Endothelial cell of umbilical vein (primary cell): ENCODE measurements around the gene DNASE1L1. TPM values are rescaled to one million over a fixed set of nuclear protein-coding genes. Genes with fewer than 3 reads are reported as not detected.
A peak's percentile ranks its signal among the peaks of the same experiment; 100 is the strongest.

Experiments
- BruUV-seq: library from RNA; stranded (reverse); fragments of 400-500 nt; replicated peaks from 2 replicates; lab custom pipeline; 2021; lab: Mats Ljungman, UMichigan
- CTCF ChIA-PET: fragments of 300-600, 350-600 bp; sonication (Branson Sonifier 250); formaldehyde crosslinking; loops from one replicate; lab custom pipeline; 2021; ENCODE audit warnings: antibody characterized with exemption, inconsistent platforms; lab: Charles Lee
- POLR2A ChIA-PET: fragments of 300-600, 350-600 bp; sonication (Branson Sonifier 250); formaldehyde crosslinking; loops from one replicate; lab custom pipeline; 2021; ENCODE audit warnings: antibody characterized with exemption, inconsistent platforms; lab: Charles Lee
- DNase-seq: peaks from one replicate; pipeline ENCODE4 v3.0.0-alpha.2; 2011; ENCODE audit warnings: low read depth, low spot score
- FAIRE-seq: peaks from 2 replicates; lab custom pipeline; 2011; peaks lifted over from hg19 to GRCh38; lab: Jason Lieb, UNC
- H2AFZ ChIP-seq: 2 replicates; pipeline ENCODE4 v1.6.0; 2012; ENCODE audit warnings: low read depth, low read length, control low read depth, inconsistent platforms
- H3K27ac ChIP-seq: 2 replicates; pipeline ENCODE4 v1.5.1; 2011; ENCODE audit warnings: low read depth, mild to moderate bottlenecking, control low read depth, low read length, moderate library complexity; ENCODE audit not compliant: insufficient read depth
- H3K27me3 ChIP-seq, 2 experiments: 2 replicates each; pipeline versions ENCODE4 v1.6.0 to v1.6.1; 2011; ENCODE audit warnings: low read length in 2 of 2, mixed read lengths in 1 of 2; ENCODE audit not compliant: control insufficient read depth in 2 of 2, insufficient read depth in 2 of 2
- H3K36me3 ChIP-seq, 2 experiments: 2 replicates in 1 of 2; 3 replicates in 1 of 2; pipeline ENCODE4 v1.5.1; 2011; ENCODE audit warnings: low read length in 2 of 2, mild to moderate bottlenecking in 1 of 2, moderate library complexity in 1 of 2; ENCODE audit not compliant: control insufficient read depth in 2 of 2, insufficient read depth in 2 of 2; ENCODE audit errors: extremely low read depth in 1 of 2
- H3K4me1 ChIP-seq: 3 replicates; pipeline ENCODE4 v1.5.1; 2011; ENCODE audit warnings: mild to moderate bottlenecking, low read length; ENCODE audit not compliant: control insufficient read depth, insufficient read depth; ENCODE audit errors: extremely low read depth
- H3K4me2 ChIP-seq: 2 replicates; pipeline ENCODE4 v1.6.1; 2011; ENCODE audit warnings: low read length, control low read depth, mixed read lengths; ENCODE audit not compliant: insufficient read depth
- H3K4me3 ChIP-seq, 3 experiments: fragments of 200-600 bp in 1 of 3; sonication (generic), shearing (Covaris generic) in 1 of 3; replicated peaks in 1 of 3; 2 replicates each; pipeline ENCODE4 v1.5.1; 2011 to 2016; ENCODE audit warnings: control low read depth in 3 of 3, low read length in 3 of 3, mild to moderate bottlenecking in 2 of 3, inconsistent platforms in 1 of 3, low read depth in 1 of 3, moderate library complexity in 1 of 3; ENCODE audit not compliant: insufficient read depth in 1 of 3
- H3K79me2 ChIP-seq: 2 replicates; pipeline ENCODE4 v1.6.0; 2012; ENCODE audit warnings: low read length, inconsistent platforms; ENCODE audit not compliant: control insufficient read depth, insufficient read depth
- H3K9ac ChIP-seq: replicated peaks from 2 replicates; pipeline ENCODE3; 2011; ENCODE audit warnings: low read length, control low read depth; ENCODE audit not compliant: insufficient read depth; ENCODE audit errors: extremely low read depth
- H3K9me1 ChIP-seq: replicated peaks from 3 replicates; pipeline ENCODE4 v1.6.0; 2011; ENCODE audit warnings: mild to moderate bottlenecking, low read length; ENCODE audit not compliant: control insufficient read depth, insufficient read depth; ENCODE audit errors: extremely low read depth
- H3K9me3 ChIP-seq: replicated peaks from 2 replicates; pipeline ENCODE4 v1.5.1; 2012; ENCODE audit warnings: low read length, inconsistent platforms; ENCODE audit not compliant: control insufficient read depth, insufficient read depth
- H4K20me1 ChIP-seq: replicated peaks from 2 replicates; pipeline ENCODE3; 2011; ENCODE audit warnings: mild to moderate bottlenecking, low read length; ENCODE audit not compliant: control insufficient read depth, insufficient read depth; ENCODE audit errors: extremely low read depth
- GATA2 ChIP-seq: IDR thresholded peaks from 2 replicates; pipeline ENCODE4 v1.7.0; 2011; ENCODE audit warnings: low read depth, mild to moderate bottlenecking, moderate library complexity, mixed read lengths, low read length; ENCODE audit not compliant: insufficient read length, insufficient read depth
- MYC ChIP-seq: IDR thresholded peaks from one replicate; pipeline ENCODE4 v1.6.1; 2011; ENCODE audit warnings: mild to moderate bottlenecking, low read depth, low read length
- POLR2A ChIP-seq: IDR thresholded peaks from 2 replicates; pipeline ENCODE4 v1.6.1; 2012; ENCODE audit warnings: low read depth, mild to moderate bottlenecking, control low read depth, low read length
- POLR2AphosphoS5 ChIP-seq: IDR thresholded peaks from 2 replicates; pipeline ENCODE4 v1.6.1; 2012; ENCODE audit warnings: low read depth, mild to moderate bottlenecking, control low read depth, low read length, moderate library complexity; ENCODE audit not compliant: insufficient read depth
- dilution Hi-C: fragments of 300-500 bp; cut with MboI; formaldehyde crosslinking; loops from one replicate; pipeline ENCODE4 v1.15.0; 2019; ENCODE audit warnings: low sequenced_read_pairs; ENCODE audit not compliant: extremely low pct_ligation_motif_present
- intact Hi-C: fragments of 100-400 bp; cut with micrococcal nuclease; formaldehyde crosslinking; loops from one replicate; pipeline ENCODE4 v1.10.0; 2022
- polyA plus RNA-seq, 4 experiments: library from polyadenylated mRNA; depleted of rRNA in 3 of 4; stranded (reverse) in 3 of 4; unstranded in 1 of 4; fragments of >200 nt; gene quantifications; 2 replicates each; pipeline versions ENCODE4 v1.2.1 to v1.2.3, GENCODE V29; 2011 to 2012; ENCODE audit warnings: missing spikeins in 1 of 4
- total RNA-seq: library from RNA; stranded (reverse); gene quantifications from 2 replicates; pipeline ENCODE4 v1.2.3, GENCODE V29; 2021
- TF ChIP-seq, protein P1 (sequence below), 2 donors: IDR thresholded peaks; 1 replicate in 1 of 2; 2 replicates in 1 of 2; pipeline ENCODE4 v1.5.1; 2011; ENCODE audit warnings: low read length in 2 of 2, mild to moderate bottlenecking in 2 of 2, moderate library complexity in 2 of 2, control low read depth in 1 of 2, inconsistent platforms in 1 of 2, low read depth in 1 of 2; ENCODE audit not compliant: insufficient read depth in 1 of 2; ENCODE audit errors: extremely low read depth in 1 of 2

DNASE1L1 gene
- total and polyA plus RNA-seq, 2 donors (not counting 3 experiments of a cell fraction or from before 2014, with no cell fraction given): 61.5 to 84.9 TPM

DNA sequence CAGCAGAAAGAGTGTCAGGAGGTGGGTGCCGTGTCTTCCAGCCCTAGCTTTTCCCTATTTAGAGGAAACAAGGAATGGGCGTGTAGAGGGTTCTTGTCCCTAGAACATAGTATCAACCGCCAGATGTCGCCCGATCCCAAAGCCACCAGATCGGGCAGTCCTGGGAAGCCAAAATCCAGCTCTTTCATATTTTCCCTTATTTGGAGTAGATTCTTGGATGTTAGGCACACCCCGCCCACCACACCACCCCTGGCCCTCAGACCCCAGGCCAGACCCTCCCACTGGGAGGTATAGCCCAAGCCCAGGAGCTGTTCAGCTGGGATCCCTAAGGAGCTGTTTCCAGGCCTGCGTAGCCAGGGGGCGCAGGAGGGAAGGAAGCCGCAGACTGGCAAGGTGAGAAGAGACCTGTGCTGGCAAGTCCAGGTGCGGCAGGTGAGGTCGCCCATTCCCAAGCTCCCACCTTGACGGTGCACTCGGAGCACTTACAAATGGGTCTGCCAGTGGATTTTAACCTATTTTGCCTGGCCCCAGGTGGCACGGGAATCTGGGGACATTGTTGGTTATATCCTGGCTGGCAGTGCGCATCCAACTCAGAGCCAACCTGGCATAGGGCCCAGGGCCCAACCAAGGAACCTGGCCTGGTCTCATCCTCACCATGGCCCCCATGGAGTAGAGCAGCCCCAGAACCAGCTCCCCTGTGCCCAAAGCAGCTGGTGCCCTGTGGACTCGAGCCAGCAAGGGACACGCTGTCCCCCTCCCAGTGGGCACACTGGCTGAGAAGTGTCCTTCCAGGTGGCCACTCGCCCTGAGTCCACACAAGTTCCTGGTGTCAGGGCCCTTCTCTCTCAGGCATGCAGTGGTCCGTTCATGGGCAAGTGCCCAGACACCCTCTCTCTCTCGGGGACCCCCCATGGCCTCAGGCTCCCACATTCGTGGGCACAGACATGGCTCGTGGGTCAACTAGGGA is 35.4 kb downstream of the DNASE1L1 start:
- Histone ChIP-seq H3K27ac (peak overlapping the region; percentile 45), H3K9me1 (no peaks in the 10 kb centered on the region), H3K9me3 (no peaks in the 10 kb centered on the region), H3K4me3 (peak overlapping the region; percentile 5 to 50 (median 9)), H3K9ac (peak overlapping the region; percentile 4), H3K27me3 (no peaks in the 10 kb centered on the region), H3K4me1 (peaks cover 23% of the 10 kb centered on the region), H3K4me2 (peak overlapping the region; percentile 18), H2AFZ (peak overlapping the region; percentile 26), H3K79me2 (peaks cover 25% of the 10 kb centered on the region), H3K36me3 (no peaks in the 10 kb centered on the region), H4K20me1 (no peaks in the 10 kb centered on the region)
- BruUV-seq: no TSS peak
- ChIA-PET CTCF (interaction anchor here (0.8 to 2.4 kb wide), 16 partner anchors 8 to 402 kb away, joined by 3 to 24 read pairs (median 3); partner anchors contain the start of genes FAM3A, FAM50A, HCFC1 and PLXNA3), POLR2A (interaction anchor here (0.9 to 1.0 kb wide), 2 partner anchors 24 to 28 kb away, joined by 3 read pairs; no protein-coding TSS in a partner anchor)
- dilution Hi-C loops (no loop called here), intact Hi-C loops (loop anchor here (1.0 to 5.0 kb wide), 2 partner anchors 34 to 161 kb away; partner anchors contain the start of gene DNASE1L1)
- TF ChIP-seq, protein P1, sequence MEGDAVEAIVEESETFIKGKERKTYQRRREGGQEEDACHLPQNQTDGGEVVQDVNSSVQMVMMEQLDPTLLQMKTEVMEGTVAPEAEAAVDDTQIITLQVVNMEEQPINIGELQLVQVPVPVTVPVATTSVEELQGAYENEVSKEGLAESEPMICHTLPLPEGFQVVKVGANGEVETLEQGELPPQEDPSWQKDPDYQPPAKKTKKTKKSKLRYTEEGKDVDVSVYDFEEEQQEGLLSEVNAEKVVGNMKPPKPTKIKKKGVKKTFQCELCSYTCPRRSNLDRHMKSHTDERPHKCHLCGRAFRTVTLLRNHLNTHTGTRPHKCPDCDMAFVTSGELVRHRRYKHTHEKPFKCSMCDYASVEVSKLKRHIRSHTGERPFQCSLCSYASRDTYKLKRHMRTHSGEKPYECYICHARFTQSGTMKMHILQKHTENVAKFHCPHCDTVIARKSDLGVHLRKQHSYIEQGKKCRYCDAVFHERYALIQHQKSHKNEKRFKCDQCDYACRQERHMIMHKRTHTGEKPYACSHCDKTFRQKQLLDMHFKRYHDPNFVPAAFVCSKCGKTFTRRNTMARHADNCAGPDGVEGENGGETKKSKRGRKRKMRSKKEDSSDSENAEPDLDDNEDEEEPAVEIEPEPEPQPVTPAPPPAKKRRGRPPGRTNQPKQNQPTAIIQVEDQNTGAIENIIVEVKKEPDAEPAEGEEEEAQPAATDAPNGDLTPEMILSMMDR (IDR thresholded peaks at IDR 0.05; ENCODE audit: extremely low read depth in 1 of 2, insufficient read depth in 1 of 2, low read depth in 1 of 2, low read length in 2 of 2): peak; percentile 51 to 55
- TF ChIP-seq POLR2A (no peak), POLR2AphosphoS5 (no peak), MYC (no peak), GATA2 (no peak)
- DNase-seq (peak; percentile 70), FAIRE-seq (peak; percentile 89)
